ENCODE measurements around the gene CD320. TPM values are rescaled to one million over a fixed set of nuclear protein-coding genes. Genes with fewer than 3 reads are reported as not detected.
A peak's percentile ranks its signal among the peaks of the same experiment; 100 is the strongest.

Gene CD320
- total RNA-seq, 4 donors from 2014 or later = 49.8 to 85.3 (median 66.1) TPM

DNA sequence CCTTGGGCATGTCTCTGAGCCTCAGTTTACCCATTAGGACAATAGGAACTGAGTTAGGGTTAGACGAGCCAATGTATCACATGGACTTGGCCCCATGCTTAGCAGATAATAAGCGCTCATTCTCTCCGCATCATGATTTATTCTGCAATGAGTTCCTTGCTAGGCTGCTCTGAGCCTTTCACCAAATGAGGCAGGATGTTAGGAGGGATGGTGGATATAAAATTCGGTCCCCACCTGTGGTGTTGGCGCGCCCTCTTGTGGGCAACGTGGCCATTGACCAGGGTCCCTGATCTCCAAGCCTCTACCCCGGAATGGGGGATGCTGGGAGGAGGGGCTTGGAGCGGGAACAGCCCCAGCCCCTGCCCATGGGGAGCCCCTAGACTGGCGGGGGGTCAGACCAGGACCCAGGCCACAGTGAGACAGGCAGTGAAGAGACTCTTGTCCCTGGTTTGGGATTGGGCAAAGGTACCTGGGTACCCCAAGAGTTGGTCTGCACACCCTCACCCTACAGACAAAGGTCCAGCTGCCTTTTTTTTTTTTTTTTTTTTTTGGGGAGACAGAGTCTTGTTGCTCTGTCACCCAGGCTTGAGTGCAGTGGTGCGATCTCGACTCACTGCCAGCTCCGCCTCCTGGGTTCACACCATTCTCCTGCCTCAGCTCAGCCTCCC, 55.1 kb downstream of the CD320 start:
- no peak overlapping the region for H3K4me3 ChIP-seq
- H3K36me3 ChIP-seq = no peaks in the 10 kb centered on the region
- H3K27ac ChIP-seq = no peak overlapping the region
- no peaks in the 10 kb centered on the region for H3K4me1 ChIP-seq
- H3K27me3 ChIP-seq = no peaks in the 10 kb centered on the region
- intact Hi-C loops (cut with DNase I; ENCODE audit: low total_unique reads) = loop anchor here (1.0 to 5.0 kb wide), 4 partner anchors 95 to 401 kb away; no protein-coding TSS in a partner anchor
- in situ Hi-C loops (cut with MboI; ENCODE audit: low sequenced_read_pairs in 4 of 4) = loop anchor here (5.0 to 25.0 kb wide), 5 partner anchors 96 to 308 kb away; partner anchors contain the start of genes TIMM44 (in 3 of the 4) and ELAVL1 (in 2 of the 4)
- ATAC-seq = peak; percentile 75 to 78
- no peaks in the 10 kb centered on the region for H3K9me3 ChIP-seq
- DNase-seq = peak; percentile 49 to 69
- TF ChIP-seq, protein P1, sequence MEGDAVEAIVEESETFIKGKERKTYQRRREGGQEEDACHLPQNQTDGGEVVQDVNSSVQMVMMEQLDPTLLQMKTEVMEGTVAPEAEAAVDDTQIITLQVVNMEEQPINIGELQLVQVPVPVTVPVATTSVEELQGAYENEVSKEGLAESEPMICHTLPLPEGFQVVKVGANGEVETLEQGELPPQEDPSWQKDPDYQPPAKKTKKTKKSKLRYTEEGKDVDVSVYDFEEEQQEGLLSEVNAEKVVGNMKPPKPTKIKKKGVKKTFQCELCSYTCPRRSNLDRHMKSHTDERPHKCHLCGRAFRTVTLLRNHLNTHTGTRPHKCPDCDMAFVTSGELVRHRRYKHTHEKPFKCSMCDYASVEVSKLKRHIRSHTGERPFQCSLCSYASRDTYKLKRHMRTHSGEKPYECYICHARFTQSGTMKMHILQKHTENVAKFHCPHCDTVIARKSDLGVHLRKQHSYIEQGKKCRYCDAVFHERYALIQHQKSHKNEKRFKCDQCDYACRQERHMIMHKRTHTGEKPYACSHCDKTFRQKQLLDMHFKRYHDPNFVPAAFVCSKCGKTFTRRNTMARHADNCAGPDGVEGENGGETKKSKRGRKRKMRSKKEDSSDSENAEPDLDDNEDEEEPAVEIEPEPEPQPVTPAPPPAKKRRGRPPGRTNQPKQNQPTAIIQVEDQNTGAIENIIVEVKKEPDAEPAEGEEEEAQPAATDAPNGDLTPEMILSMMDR (IDR thresholded peaks at IDR 0.05 in 4 of 5, conservative IDR thresholded peaks at IDR 0.05 in 1 of 5) = peak; percentile 88 to 93 (median 90)
- TF ChIP-seq POLR2A (IDR thresholded peaks at IDR 0.05) = no peak

Other genes starting within 250 kb of the CD320 start
- under 1 TPM in 1 of 4 donors, not detected in 3; 0.15 TPM for gene FBN3, start 158.8 kb downstream of the CD320 start, total RNA-seq
- gene CERS4, start 99.0 kb downstream of the CD320 start, total RNA-seq = 1 to 10 TPM; 2.1 to 4.0 (median 2.7) TPM
- gene NDUFA7, start 13.0 kb upstream of the CD320 start, total RNA-seq = 100 to 1,000 TPM in 1 of 4 donors, 10 to 100 TPM in 3; 75.3 to 129 (median 87.7) TPM
- gene RPS28, start 13.1 kb upstream of the CD320 start, total RNA-seq = 100 to 1,000 TPM; 248 to 436 (median 313) TPM
- gene KANK3, start 34.9 kb upstream of the CD320 start, total RNA-seq = 10 to 100 TPM in 3 of 4 donors, 1 to 10 TPM in 1; 7.1 to 16.0 (median 13.7) TPM
- gene ANGPTL4, start 55.8 kb upstream of the CD320 start, total RNA-seq = 10 to 100 TPM; 19.7 to 91.8 (median 41.9) TPM
- gene RAB11B, start 82.0 kb upstream of the CD320 start, total RNA-seq = 10 to 100 TPM; 13.4 to 42.9 (median 31.0) TPM
- gene MARCHF2, start 104.9 kb upstream of the CD320 start, total RNA-seq = 100 to 1,000 TPM; 173 to 183 (median 176) TPM
- 10 to 100 TPM; 42.5 to 74.6 (median 57.8) TPM for gene HNRNPM, start 136.6 kb upstream of the CD320 start, total RNA-seq
- gene PRAM1, start 194.3 kb upstream of the CD320 start, total RNA-seq = under 1 TPM in 2 of 4 donors, not detected in 2; 0.16 to 0.27 TPM
- 10 to 100 TPM in 1 of 4 donors, 1 to 10 TPM in 3; 4.7 to 13.3 (median 6.9) TPM for gene ZNF414, start 205.8 kb upstream of the CD320 start, total RNA-seq

Data from gastrocnemius medialis (tissue), 4 donors.